Astrocyte (in vitro differentiated cells and primary cell): Measurements from ENCODE around the gene PPA2. TPM values are rescaled to one million over a fixed set of nuclear protein-coding genes. Genes with fewer than 3 reads are reported as not detected.
A peak's percentile ranks its signal among the peaks of the same experiment; 100 is the strongest.

ENCODE experiments used
- DNase-seq: peaks from one replicate; pipeline ENCODE4 v3.0.0-alpha.2; 2010; ENCODE audit warnings: low read depth
- FAIRE-seq: peaks from 2 replicates; lab custom pipeline; 2011; peaks lifted over from hg19 to GRCh38; lab: Jason Lieb, UNC
- H2AFZ ChIP-seq: 2 replicates; pipeline ENCODE4 v1.6.0; 2012; ENCODE audit warnings: low read depth, low read length, inconsistent platforms
- H3K27ac ChIP-seq: 2 replicates; pipeline ENCODE4 v1.5.1; 2011; ENCODE audit warnings: low read depth, low read length, inconsistent platforms
- H3K27me3 ChIP-seq: 2 replicates; pipeline ENCODE4 v1.6.0; 2011; ENCODE audit warnings: low read length, inconsistent platforms; ENCODE audit not compliant: insufficient read depth
- H3K36me3 ChIP-seq: 2 replicates; pipeline ENCODE4 v1.5.1; 2011; ENCODE audit warnings: low read length, inconsistent platforms; ENCODE audit not compliant: insufficient read depth
- H3K4me1 ChIP-seq: 2 replicates; pipeline ENCODE4 v1.5.1; 2011; ENCODE audit warnings: low read length, inconsistent platforms; ENCODE audit not compliant: insufficient read depth
- H3K4me2 ChIP-seq: 2 replicates; pipeline ENCODE4 v1.6.0; 2012; ENCODE audit warnings: low read length, inconsistent platforms
- H3K4me3 ChIP-seq: 2 replicates; pipeline ENCODE4 v1.5.1; 2011; ENCODE audit warnings: low read depth, mild to moderate bottlenecking, low read length, inconsistent platforms; ENCODE audit not compliant: insufficient read depth
- H3K79me2 ChIP-seq: 2 replicates; pipeline ENCODE4 v1.6.0; 2012; ENCODE audit warnings: mild to moderate bottlenecking, low read length, inconsistent platforms; ENCODE audit not compliant: insufficient read depth
- H3K9ac ChIP-seq: 2 replicates; pipeline ENCODE4 v1.6.0; 2012; ENCODE audit warnings: mild to moderate bottlenecking, low read length, inconsistent platforms
- H3K9me3 ChIP-seq: 2 replicates; pipeline ENCODE4 v1.5.1; 2012; ENCODE audit warnings: low read depth, mild to moderate bottlenecking, low read length, inconsistent platforms; ENCODE audit not compliant: insufficient read depth
- H4K20me1 ChIP-seq: 2 replicates; pipeline ENCODE4 v1.6.0; 2012; ENCODE audit warnings: low read length, inconsistent platforms; ENCODE audit not compliant: insufficient read depth
- H3K27ac Mint-ChIP-seq: one replicate; pipeline ENCODE4 v1.8.0; 2021; ENCODE audit warnings: mild to moderate bottlenecking, mixed read lengths; ENCODE audit not compliant: unreplicated experiment
- H3K27me3 Mint-ChIP-seq: one replicate; pipeline ENCODE4 v1.8.0; 2021; ENCODE audit warnings: low read depth, mixed read lengths; ENCODE audit not compliant: unreplicated experiment
- H3K36me3 Mint-ChIP-seq: one replicate; pipeline ENCODE4 v1.8.0; 2021; ENCODE audit warnings: low read depth, mixed read lengths; ENCODE audit not compliant: unreplicated experiment
- H3K4me1 Mint-ChIP-seq: one replicate; pipeline ENCODE4 v1.8.0; 2021; ENCODE audit warnings: low read depth, mixed read lengths; ENCODE audit not compliant: unreplicated experiment
- H3K4me3 Mint-ChIP-seq: one replicate; pipeline ENCODE4 v1.8.0; 2021; ENCODE audit warnings: mild to moderate bottlenecking, moderate library complexity, mixed read lengths; ENCODE audit not compliant: unreplicated experiment
- H3K9me3 Mint-ChIP-seq: one replicate; pipeline ENCODE4 v1.8.0; 2021; ENCODE audit warnings: mild to moderate bottlenecking, mixed read lengths; ENCODE audit not compliant: unreplicated experiment
- CTCF ChIP-seq: IDR thresholded peaks from 2 replicates; pipeline ENCODE4 v1.5.1; 2011; ENCODE audit warnings: low read depth, mild to moderate bottlenecking, inconsistent platforms, low read length, moderate library complexity; ENCODE audit not compliant: insufficient read depth
- EZH2 ChIP-seq: IDR thresholded peaks from 2 replicates; pipeline ENCODE4 v1.6.1; 2012; ENCODE audit warnings: mild to moderate bottlenecking, low read length, inconsistent platforms; ENCODE audit not compliant: insufficient read depth
- total RNA-seq: library from RNA; stranded (reverse); gene quantifications from 2 replicates; pipeline ENCODE4 v1.2.1, GENCODE V29; 2021

The PPA2 gene
- total RNA-seq, 1 donor from 2014 or later = 52.3 TPM

- Mint-ChIP-seq H3K4me1 (peaks cover 11% of the 10 kb centered on the region), H3K36me3 (peaks cover 3% of the 10 kb centered on the region), H3K4me3 (no peak overlapping the region), H3K27ac (peak overlapping the region; percentile 91), H3K9me3 (no peaks in the 10 kb centered on the region), H3K27me3 (no peaks in the 10 kb centered on the region)
- Histone ChIP-seq H3K27me3 (no peaks in the 10 kb centered on the region), H3K27ac (no peak overlapping the region), H3K4me3 (no peak overlapping the region), H3K4me2 (no peak overlapping the region), H3K9me3 (peaks cover 2% of the 10 kb centered on the region), H3K79me2 (no peaks in the 10 kb centered on the region), H3K4me1 (peaks cover 3% of the 10 kb centered on the region), H4K20me1 (no peaks in the 10 kb centered on the region), H3K9ac (no peak overlapping the region), H3K36me3 (no peaks in the 10 kb centered on the region), H2AFZ (no peak overlapping the region)
- no peak for FAIRE-seq
- DNase-seq = peak; percentile 83
- no peak for TF ChIP-seq EZH2
- TF ChIP-seq CTCF = no peak
Observed at GRCh38 chr4:105399532-105400161, 74.2 kb downstream of the PPA2 start.

- H4K20me1 ChIP-seq = no peaks in the 10 kb centered on the region
- Mint-ChIP-seq H3K9me3 (no peaks in the 10 kb centered on the region), H3K27me3 (no peaks in the 10 kb centered on the region), H3K4me1 (peaks cover 5% of the 10 kb centered on the region), H3K27ac (no peak overlapping the region), H3K36me3 (peaks cover 1% of the 10 kb centered on the region), H3K4me3 (no peak overlapping the region)
- no peak overlapping the region for H3K4me3 ChIP-seq
- FAIRE-seq (no peak), DNase-seq (no peak)
- no peaks in the 10 kb centered on the region for H3K4me1 ChIP-seq
- no peak overlapping the region for H3K9ac ChIP-seq
- no peaks in the 10 kb centered on the region for H3K27me3 ChIP-seq
- TF ChIP-seq EZH2 = no peak
- no peak for TF ChIP-seq CTCF
- no peak overlapping the region for H3K27ac ChIP-seq
- H3K36me3 ChIP-seq = peaks cover 7% of the 10 kb centered on the region
- H3K4me2 ChIP-seq = no peak overlapping the region
- H2AFZ ChIP-seq = no peak overlapping the region
- no peaks in the 10 kb centered on the region for H3K79me2 ChIP-seq
- H3K9me3 ChIP-seq = no peaks in the 10 kb centered on the region
Observed at GRCh38 chr4:105392858-105393257, 81.0 kb downstream of the PPA2 start.

GRCh38 chr4:105389167-105389566, 84.7 kb downstream of the PPA2 start:
- Histone ChIP-seq H2AFZ (no peak overlapping the region), H3K27ac (no peak overlapping the region), H3K79me2 (no peaks in the 10 kb centered on the region), H3K4me1 (no peaks in the 10 kb centered on the region), H4K20me1 (no peaks in the 10 kb centered on the region), H3K4me2 (no peak overlapping the region), H3K4me3 (no peak overlapping the region), H3K9ac (no peak overlapping the region), H3K27me3 (no peaks in the 10 kb centered on the region), H3K9me3 (no peaks in the 10 kb centered on the region), H3K36me3 (peaks cover 7% of the 10 kb centered on the region)
- DNase-seq (peak; percentile 19), FAIRE-seq (no peak)
- no peak overlapping the region for H3K4me3 Mint-ChIP-seq
- no peaks in the 10 kb centered on the region for H3K9me3 Mint-ChIP-seq
- H3K27me3 Mint-ChIP-seq = no peaks in the 10 kb centered on the region
- peak overlapping the region; percentile 20 for H3K27ac Mint-ChIP-seq
- H3K36me3 Mint-ChIP-seq = peaks cover 7% of the 10 kb centered on the region
- TF ChIP-seq EZH2 = no peak
- TF ChIP-seq CTCF = no peak
- H3K4me1 Mint-ChIP-seq = peaks cover 5% of the 10 kb centered on the region
